Ascending aorta (tissue), 2 donors: ENCODE results near the gene KIAA0319L. TPM values are rescaled to one million over a fixed set of nuclear protein-coding genes. Genes with fewer than 3 reads are reported as not detected.

Source experiments
- DNase-seq, 2 donors: peaks; one replicate each; pipeline ENCODE4 v3.0.0-alpha.2; 2019; ENCODE audit warnings: low spot score in 2 of 2
- H3K27ac ChIP-seq, 2 donors: fragments of 200-600 bp; sonication (generic); one replicate each; pipeline ENCODE4 v1.5.1; 2016 to 2017; ENCODE audit warnings: mild to moderate bottlenecking in 1 of 2
- H3K27me3 ChIP-seq: fragments of 200-600 bp; sonication (generic); one replicate; pipeline ENCODE4 v1.5.1; 2017
- H3K36me3 ChIP-seq, 2 donors: fragments of 200-600 bp; sonication (generic); one replicate each; pipeline ENCODE4 v1.5.1; 2016
- H3K4me1 ChIP-seq, 2 donors: fragments of 200-600 bp; sonication (generic); one replicate each; pipeline ENCODE4 v1.5.1; 2016 to 2017; ENCODE audit warnings: mild to moderate bottlenecking in 1 of 2
- H3K4me3 ChIP-seq, 2 donors: fragments of 200-600 bp; sonication (generic); one replicate each; pipeline ENCODE4 v1.5.1; 2016 to 2017; ENCODE audit warnings: mild to moderate bottlenecking in 1 of 2
- H3K9me3 ChIP-seq, 2 donors: fragments of 200-600 bp; sonication (generic); one replicate each; pipeline ENCODE4 v1.5.1; 2016
- intact Hi-C: fragments of 100-400 bp; cut with DNase I; formaldehyde crosslinking; loops from one replicate; pipeline ENCODE4 v1.15.1; 2023
- total RNA-seq: library from RNA; depleted of rRNA; stranded (reverse); fragments of >200 nt; gene quantifications from one replicate; pipeline ENCODE4 v1.1.0, GENCODE V29; 2016
- TF ChIP-seq, protein P1 (sequence below), 3 experiments: fragments of 200-600 bp in 2 of 3; fragments of 450-650 bp in 1 of 3; sonication (generic) in 2 of 3; IDR thresholded peaks; one replicate each; pipeline ENCODE4 v1.5.1; 2016 to 2019; ENCODE audit warnings: antibody characterized with exemption in 3 of 3, mild to moderate bottlenecking in 1 of 3, moderate library complexity in 1 of 3

Gene KIAA0319L
- total RNA-seq, 1 donor from 2014 or later = 44.9 TPM

DNA sequence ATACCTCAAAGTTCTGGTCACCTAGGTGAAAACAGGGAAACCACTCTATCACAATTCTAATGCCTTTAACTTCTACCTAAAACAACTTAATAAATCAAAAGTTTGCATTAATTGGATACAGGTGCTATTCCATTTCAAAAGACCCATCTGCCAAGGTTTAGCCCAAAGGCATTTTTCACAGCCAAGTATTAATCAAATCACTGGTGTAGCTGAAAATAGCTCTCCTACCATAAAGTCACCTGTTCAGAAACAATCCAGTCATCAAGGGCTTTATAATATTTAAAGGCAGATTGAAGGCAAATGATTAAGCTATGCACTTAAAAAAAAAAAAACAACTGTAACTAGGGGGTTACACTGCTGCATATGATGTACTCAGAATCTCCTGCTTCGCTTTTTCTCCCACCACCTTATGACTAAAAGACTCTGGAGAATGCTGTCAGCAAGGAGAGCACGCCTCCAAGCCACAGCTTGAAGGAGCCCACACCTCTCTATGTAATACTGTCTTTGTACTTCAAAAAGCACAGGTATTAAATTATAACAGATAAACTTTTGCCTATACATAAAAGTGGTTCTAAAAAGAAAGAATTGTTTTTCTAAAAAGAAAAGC lies 20.5 kb downstream of the KIAA0319L start:
- peak overlapping the region in 1 of 2 donors; percentile 79 for H3K27ac ChIP-seq

DNA sequence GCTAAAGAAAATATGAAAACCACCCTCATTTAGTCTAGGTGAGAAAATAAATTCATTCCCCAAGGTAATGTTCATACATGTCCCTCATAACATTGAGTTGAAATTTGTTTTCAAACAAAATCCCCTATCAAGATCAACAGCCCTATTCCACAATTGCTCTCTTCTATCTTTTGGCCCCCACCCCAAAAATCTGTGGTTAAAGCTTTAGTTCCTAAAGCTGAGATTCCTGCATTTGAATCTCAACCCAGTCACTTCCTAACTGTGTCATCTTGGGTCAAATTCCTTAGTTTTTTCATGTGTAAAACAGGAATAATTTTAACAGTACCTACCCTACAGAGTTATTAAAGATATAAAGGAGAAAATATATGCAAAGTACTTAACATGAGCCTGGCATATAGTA lies 22.0 kb downstream of the KIAA0319L start:
- Histone ChIP-seq H3K4me1 (peaks cover 10 to 33% of the 10 kb centered on the region in 2 donors), H3K36me3 (peaks cover 6 to 7% of the 10 kb centered on the region in 2 donors), H3K9me3 (no peaks in the 10 kb centered on the region), H3K27me3 (no peaks in the 10 kb centered on the region), H3K27ac (no peak overlapping the region), H3K4me3 (no peak overlapping the region)
- intact Hi-C loops = no loop called here
- no peak for DNase-seq
- TF ChIP-seq, protein P1, sequence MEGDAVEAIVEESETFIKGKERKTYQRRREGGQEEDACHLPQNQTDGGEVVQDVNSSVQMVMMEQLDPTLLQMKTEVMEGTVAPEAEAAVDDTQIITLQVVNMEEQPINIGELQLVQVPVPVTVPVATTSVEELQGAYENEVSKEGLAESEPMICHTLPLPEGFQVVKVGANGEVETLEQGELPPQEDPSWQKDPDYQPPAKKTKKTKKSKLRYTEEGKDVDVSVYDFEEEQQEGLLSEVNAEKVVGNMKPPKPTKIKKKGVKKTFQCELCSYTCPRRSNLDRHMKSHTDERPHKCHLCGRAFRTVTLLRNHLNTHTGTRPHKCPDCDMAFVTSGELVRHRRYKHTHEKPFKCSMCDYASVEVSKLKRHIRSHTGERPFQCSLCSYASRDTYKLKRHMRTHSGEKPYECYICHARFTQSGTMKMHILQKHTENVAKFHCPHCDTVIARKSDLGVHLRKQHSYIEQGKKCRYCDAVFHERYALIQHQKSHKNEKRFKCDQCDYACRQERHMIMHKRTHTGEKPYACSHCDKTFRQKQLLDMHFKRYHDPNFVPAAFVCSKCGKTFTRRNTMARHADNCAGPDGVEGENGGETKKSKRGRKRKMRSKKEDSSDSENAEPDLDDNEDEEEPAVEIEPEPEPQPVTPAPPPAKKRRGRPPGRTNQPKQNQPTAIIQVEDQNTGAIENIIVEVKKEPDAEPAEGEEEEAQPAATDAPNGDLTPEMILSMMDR (IDR thresholded peaks at IDR 0.05) = no peak

More for the DNA sequence above, 20.5 kb downstream of the KIAA0319L start:
- no peak for DNase-seq
- H3K36me3 ChIP-seq = no peaks in the 10 kb centered on the region
- H3K9me3 ChIP-seq = no peaks in the 10 kb centered on the region
- intact Hi-C loops = no loop called here
- H3K27me3 ChIP-seq = no peaks in the 10 kb centered on the region
- TF ChIP-seq, protein P1 (IDR thresholded peaks at IDR 0.05) = no peak
- no peak overlapping the region for H3K4me3 ChIP-seq
- H3K4me1 ChIP-seq = peaks cover 18 to 45% of the 10 kb centered on the region in 2 donors

- no peak for DNase-seq
- Histone ChIP-seq H3K4me1 (peaks cover 2 to 23% of the 10 kb centered on the region in 2 donors), H3K36me3 (peaks cover 6 to 7% of the 10 kb centered on the region in 2 donors), H3K4me3 (no peak overlapping the region), H3K27ac (peak overlapping the region in 1 of 2 donors; percentile 20), H3K9me3 (no peaks in the 10 kb centered on the region), H3K27me3 (no peaks in the 10 kb centered on the region)
- intact Hi-C loops = no loop called here
- TF ChIP-seq, protein P1 (IDR thresholded peaks at IDR 0.05) = no peak
Measured at GRCh38 chr1:35533586-35533985, 23.6 kb downstream of the KIAA0319L start.

DNA sequence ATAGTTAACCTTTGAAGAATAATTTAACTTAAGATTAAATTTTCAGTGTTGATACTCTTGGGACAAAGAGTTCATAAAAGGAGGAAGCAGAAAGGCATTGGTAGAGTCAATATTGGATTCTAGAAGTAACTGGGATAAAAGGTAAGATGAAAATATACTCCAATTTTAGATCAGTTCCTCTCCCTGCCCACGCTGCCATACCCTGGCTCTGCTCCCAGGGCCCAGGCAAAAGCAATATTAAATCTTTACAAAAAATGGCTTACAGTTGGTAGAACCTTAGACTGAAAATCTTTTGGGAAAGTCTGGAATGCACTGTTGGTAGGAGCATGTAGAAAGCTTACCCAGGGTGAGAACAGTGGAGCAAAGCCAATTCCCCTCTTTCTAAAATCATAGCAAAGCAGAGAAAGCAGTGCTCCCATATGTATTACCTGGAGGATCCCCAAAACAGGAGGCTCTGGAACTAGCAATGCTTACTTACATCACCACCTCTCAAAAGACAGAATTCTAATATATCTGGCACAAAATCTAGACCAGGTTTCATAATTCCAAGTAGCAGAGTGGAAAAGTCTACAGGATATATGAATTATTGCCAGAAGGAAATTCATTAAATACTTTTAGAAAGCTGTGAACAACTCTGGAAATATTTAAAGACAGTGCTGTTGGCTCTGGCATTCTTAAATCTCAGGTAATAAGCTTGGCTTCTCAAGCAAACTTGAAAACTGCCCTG lies 24.5 kb downstream of the KIAA0319L start:
- Histone ChIP-seq H3K9me3 (no peaks in the 10 kb centered on the region), H3K36me3 (peaks cover 6 to 7% of the 10 kb centered on the region in 2 donors), H3K27me3 (no peaks in the 10 kb centered on the region), H3K4me3 (no peak overlapping the region), H3K4me1 (peaks cover 1 to 16% of the 10 kb centered on the region in 2 donors), H3K27ac (peak overlapping the region; percentile 52 to 54)
- TF ChIP-seq, protein P1 (IDR thresholded peaks at IDR 0.05) = no peak
- DNase-seq = no peak
- intact Hi-C loops = no loop called here

GRCh38 chr1:35531368-35531767 lies 25.8 kb downstream of the KIAA0319L start:
- Histone ChIP-seq H3K4me3 (no peak overlapping the region), H3K36me3 (peaks cover 6 to 7% of the 10 kb centered on the region in 2 donors), H3K9me3 (no peaks in the 10 kb centered on the region), H3K4me1 (peaks cover 0 to 13% of the 10 kb centered on the region in 2 donors), H3K27ac (no peak overlapping the region), H3K27me3 (no peaks in the 10 kb centered on the region)
- intact Hi-C loops = no loop called here
- TF ChIP-seq, protein P1 (IDR thresholded peaks at IDR 0.05) = no peak
- no peak for DNase-seq
